Calu3 (cell line): Measurements from ENCODE around the gene KIAA1614. TPM values are rescaled to one million over a fixed set of nuclear protein-coding genes. Genes with fewer than 3 reads are reported as not detected.

Experiments used
- BruUV-seq: library from RNA; stranded (reverse); fragments of 400-500 nt; replicated peaks from 2 replicates; lab custom pipeline; 2021; lab: Mats Ljungman, UMichigan
- CTCF ChIA-PET: fragments of 300-600 bp; sonication (Branson Sonifier 250); formaldehyde crosslinking; loops from one replicate; lab custom pipeline; 2022; ENCODE audit warnings: antibody characterized with exemption; lab: Charles Lee
- DNase-seq: peaks from one replicate; pipeline ENCODE4 v3.0.0; 2022
- H3K27ac Mint-ChIP-seq: one replicate; pipeline ENCODE4 v1.8.0; 2022; ENCODE audit warnings: mixed read lengths; ENCODE audit not compliant: unreplicated experiment
- H3K27me3 Mint-ChIP-seq: one replicate; pipeline ENCODE4 v1.8.0; 2022; ENCODE audit warnings: mixed read lengths; ENCODE audit not compliant: unreplicated experiment
- H3K36me3 Mint-ChIP-seq: one replicate; pipeline ENCODE4 v1.8.0; 2022; ENCODE audit warnings: mild to moderate bottlenecking, moderate library complexity, mixed read lengths; ENCODE audit not compliant: insufficient read depth, unreplicated experiment
- H3K4me1 Mint-ChIP-seq: one replicate; pipeline ENCODE4 v1.8.0; 2022; ENCODE audit warnings: mild to moderate bottlenecking, low read depth, mixed read lengths; ENCODE audit not compliant: unreplicated experiment
- H3K4me3 Mint-ChIP-seq: one replicate; pipeline ENCODE4 v1.8.0; 2022; ENCODE audit warnings: mild to moderate bottlenecking, low read depth, moderate library complexity, mixed read lengths; ENCODE audit not compliant: unreplicated experiment
- H3K9me3 Mint-ChIP-seq: one replicate; pipeline ENCODE4 v1.8.0; 2022; ENCODE audit warnings: low read depth, mixed read lengths; ENCODE audit not compliant: unreplicated experiment
- intact Hi-C: fragments of 100-400 bp; cut with micrococcal nuclease; formaldehyde crosslinking; loops from one replicate; pipeline ENCODE4 v1.10.0; 2022; ENCODE audit not compliant: unreplicated experiment
- total RNA-seq: library from RNA; stranded (reverse); gene quantifications from 2 replicates; pipeline ENCODE4 v1.2.3, GENCODE V29; 2022
- TF ChIP-seq, protein P1 (sequence below): fragments of 200-600 bp; IDR thresholded peaks from one replicate; pipeline ENCODE4 v1.8.0; 2022; ENCODE audit warnings: antibody characterized with exemption; ENCODE audit not compliant: unreplicated experiment

KIAA1614 gene
- total RNA-seq, 1 experiment from 2014 or later = 0.19 TPM

- no peak for DNase-seq
- Mint-ChIP-seq H3K9me3 (peaks cover 10% of the 10 kb centered on the region), H3K27me3 (no peaks in the 10 kb centered on the region), H3K36me3 (peaks cover 4% of the 10 kb centered on the region), H3K27ac (no peak overlapping the region), H3K4me3 (no peak overlapping the region), H3K4me1 (no peaks in the 10 kb centered on the region)
- TF ChIP-seq, protein P1, sequence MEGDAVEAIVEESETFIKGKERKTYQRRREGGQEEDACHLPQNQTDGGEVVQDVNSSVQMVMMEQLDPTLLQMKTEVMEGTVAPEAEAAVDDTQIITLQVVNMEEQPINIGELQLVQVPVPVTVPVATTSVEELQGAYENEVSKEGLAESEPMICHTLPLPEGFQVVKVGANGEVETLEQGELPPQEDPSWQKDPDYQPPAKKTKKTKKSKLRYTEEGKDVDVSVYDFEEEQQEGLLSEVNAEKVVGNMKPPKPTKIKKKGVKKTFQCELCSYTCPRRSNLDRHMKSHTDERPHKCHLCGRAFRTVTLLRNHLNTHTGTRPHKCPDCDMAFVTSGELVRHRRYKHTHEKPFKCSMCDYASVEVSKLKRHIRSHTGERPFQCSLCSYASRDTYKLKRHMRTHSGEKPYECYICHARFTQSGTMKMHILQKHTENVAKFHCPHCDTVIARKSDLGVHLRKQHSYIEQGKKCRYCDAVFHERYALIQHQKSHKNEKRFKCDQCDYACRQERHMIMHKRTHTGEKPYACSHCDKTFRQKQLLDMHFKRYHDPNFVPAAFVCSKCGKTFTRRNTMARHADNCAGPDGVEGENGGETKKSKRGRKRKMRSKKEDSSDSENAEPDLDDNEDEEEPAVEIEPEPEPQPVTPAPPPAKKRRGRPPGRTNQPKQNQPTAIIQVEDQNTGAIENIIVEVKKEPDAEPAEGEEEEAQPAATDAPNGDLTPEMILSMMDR = no peak
- no TSS peak for BruUV-seq
- intact Hi-C loops = no loop called here
- CTCF ChIA-PET = interaction anchor here (0.7 kb wide), 1 partner anchor 68 kb away, joined by 4 read pairs; no protein-coding TSS in a partner anchor
Measured at GRCh38 chr1:180947901-180948640, 35.4 kb downstream of the KIAA1614 start.

DNA sequence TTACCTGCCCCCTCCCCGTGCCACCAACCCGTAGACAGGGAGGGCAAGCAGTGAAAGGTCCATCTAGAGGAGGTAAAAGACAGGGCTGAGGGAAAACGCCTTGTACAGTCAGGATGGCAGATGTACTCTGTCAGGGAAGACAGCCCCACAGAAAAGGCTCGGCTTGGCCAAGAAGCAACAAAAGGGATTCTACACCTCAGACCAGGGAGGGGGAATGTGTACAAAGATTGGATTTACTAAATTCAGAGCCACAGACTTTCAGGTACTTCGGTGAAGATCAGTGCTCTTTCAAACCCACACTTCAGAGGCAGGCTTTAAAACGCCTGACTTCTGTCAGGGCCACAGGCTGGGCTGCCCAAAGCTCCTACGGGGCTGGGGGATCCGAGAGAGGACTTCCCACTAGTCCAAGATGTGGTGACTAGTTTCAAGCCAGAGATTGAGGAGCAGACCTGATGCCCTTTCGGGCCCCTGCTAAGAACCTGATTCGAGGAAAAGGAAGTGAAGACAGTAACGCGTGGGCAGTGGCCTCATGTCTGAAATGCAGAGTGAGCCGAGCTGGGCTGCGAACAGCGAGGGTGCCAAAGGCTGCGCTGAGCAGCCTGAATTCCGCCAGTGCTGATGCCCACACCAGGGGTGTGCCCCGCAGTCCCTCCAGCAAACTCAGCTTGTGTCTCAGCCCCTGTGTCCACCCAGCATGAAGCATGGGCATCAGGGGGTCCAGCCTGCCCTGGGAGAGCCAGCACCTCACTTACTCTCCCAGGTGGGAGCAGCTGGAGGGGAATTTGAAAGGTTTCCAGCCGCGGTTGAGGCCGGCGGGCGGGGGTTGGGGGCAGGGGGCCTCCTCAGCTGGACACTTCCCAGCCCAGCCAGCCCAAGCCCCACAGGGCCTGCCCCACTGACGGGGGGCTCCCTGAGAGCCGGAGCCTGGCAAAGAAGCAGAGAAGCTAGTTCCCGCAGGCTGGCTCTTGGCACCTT lies 36.2 kb downstream of the KIAA1614 start:
- Mint-ChIP-seq H3K27ac (no peak overlapping the region), H3K4me3 (no peak overlapping the region), H3K27me3 (no peaks in the 10 kb centered on the region), H3K9me3 (peaks cover 10% of the 10 kb centered on the region), H3K4me1 (no peaks in the 10 kb centered on the region), H3K36me3 (peaks cover 12% of the 10 kb centered on the region)
- CTCF ChIA-PET = no interaction called here
- intact Hi-C loops = no loop called here
- BruUV-seq = no TSS peak
- TF ChIP-seq, protein P1 = no peak
- no peak for DNase-seq

GRCh38 chr1:180949616-180950000 lies 36.9 kb downstream of the KIAA1614 start:
- peaks cover 13% of the 10 kb centered on the region for H3K36me3 Mint-ChIP-seq
- TF ChIP-seq, protein P1 = no peak
- BruUV-seq = no TSS peak
- H3K4me1 Mint-ChIP-seq = peaks cover 4% of the 10 kb centered on the region
- H3K27me3 Mint-ChIP-seq = no peaks in the 10 kb centered on the region
- CTCF ChIA-PET = no interaction called here
- intact Hi-C loops = no loop called here
- no peak overlapping the region for H3K4me3 Mint-ChIP-seq
- H3K27ac Mint-ChIP-seq = no peak overlapping the region
- no peak for DNase-seq
- peaks cover 10% of the 10 kb centered on the region for H3K9me3 Mint-ChIP-seq

DNA sequence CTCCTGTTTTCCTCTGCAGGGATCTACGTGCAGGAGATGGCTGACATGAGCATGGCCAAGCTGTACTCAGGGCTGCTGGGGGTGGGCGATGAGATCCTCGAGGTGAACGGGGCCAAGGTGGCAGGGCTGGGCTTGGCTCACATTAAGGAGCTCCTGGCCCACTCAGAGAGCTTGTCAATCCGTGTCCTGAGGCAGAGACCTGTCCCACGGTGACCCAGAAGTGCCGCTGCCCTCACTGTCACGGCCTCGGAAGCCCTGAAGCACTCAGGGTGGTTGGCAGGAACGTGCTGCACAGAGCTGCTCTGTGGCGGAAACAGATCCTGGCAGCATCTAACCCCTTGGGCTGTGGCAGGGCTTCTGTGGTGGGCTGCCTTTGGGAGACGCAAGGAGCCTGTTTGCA lies 37.6 kb downstream of the KIAA1614 start:
- peaks cover 8% of the 10 kb centered on the region for H3K4me1 Mint-ChIP-seq
- CTCF ChIA-PET = no interaction called here

More for the DNA sequence above, 37.6 kb downstream of the KIAA1614 start:
- Mint-ChIP-seq H3K27me3 (no peaks in the 10 kb centered on the region), H3K27ac (no peak overlapping the region), H3K9me3 (peaks cover 10% of the 10 kb centered on the region), H3K36me3 (peaks cover 13% of the 10 kb centered on the region), H3K4me3 (no peak overlapping the region)
- intact Hi-C loops = loop anchor here (5.0 kb wide), 1 partner anchor 217 kb away; no protein-coding TSS in a partner anchor
- no peak for DNase-seq
- TF ChIP-seq, protein P1 = no peak
- no TSS peak for BruUV-seq
